GM12874 (cell line): ENCODE measurements around the gene LHPP.

Experiments used
- CTCF ChIP-seq: IDR thresholded peaks from 2 replicates; pipeline ENCODE4 v1.5.1; 2011; ENCODE audit warnings: low read depth, mild to moderate bottlenecking, control low read depth, low read length, moderate library complexity; ENCODE audit not compliant: insufficient read depth

LHPP gene

GRCh38 chr10:124650263-124650662 lies 188.6 kb downstream of the LHPP start:
- TF ChIP-seq CTCF = no peak

GRCh38 chr10:124650820-124651401 lies 189.3 kb downstream of the LHPP start:
- TF ChIP-seq CTCF = no peak

- TF ChIP-seq CTCF = no peak
These were observed 189.8 kb downstream of the LHPP start for GRCh38 chr10:124651402-124651891.

- TF ChIP-seq CTCF = no peak
These were observed 190.6 kb downstream of the LHPP start for GRCh38 chr10:124652200-124652599.

GRCh38 chr10:124652701-124653100 lies 191.1 kb downstream of the LHPP start:
- TF ChIP-seq CTCF = no peak

- TF ChIP-seq CTCF = no peak
These were observed 191.7 kb downstream of the LHPP start for GRCh38 chr10:124653311-124653710.

- TF ChIP-seq CTCF = no peak
These were observed 192.4 kb downstream of the LHPP start for GRCh38 chr10:124653811-124654651.
